HEK293 (cell line): ENCODE data around the gene PARD3B.

Experiments
- CTCF ChIA-PET: fragments of 350-600 bp; formaldehyde crosslinking; extraction: SDS; loops from one replicate; lab custom pipeline; 2021; ENCODE audit warnings: antibody characterized with exemption; lab: Yijun Ruan, JAX
- POLR2A ChIA-PET: fragments of 300-600 bp; formaldehyde crosslinking; extraction: SDS; loops from one replicate; lab custom pipeline; 2020; ENCODE audit warnings: antibody characterized with exemption, inconsistent platforms; lab: Yijun Ruan, JAX
- H3K27ac ChIP-seq: fragments of 200-500 bp; sonication (Bioruptor generic); 2 replicates; pipeline ENCODE4 v1.5.1; 2014; ENCODE audit warnings: low read depth, low read length, control low read depth, inconsistent platforms; ENCODE audit errors: extremely low read depth
- H3K36me3 ChIP-seq, 2 experiments: fragments of 200-500 bp in 1 of 2; sonication (Bioruptor generic) in 1 of 2; 1 replicate in 1 of 2; 2 replicates in 1 of 2; pipeline ENCODE4 v1.5.1; 2014 to 2017; ENCODE audit warnings: inconsistent platforms in 2 of 2, low read length in 2 of 2; ENCODE audit not compliant: control insufficient read depth in 2 of 2, insufficient read depth in 1 of 2
- H3K4me1 ChIP-seq: fragments of 200-500 bp; sonication (Bioruptor generic); 2 replicates; pipeline ENCODE4 v1.5.1; 2014; ENCODE audit warnings: mild to moderate bottlenecking, low read length, inconsistent platforms; ENCODE audit not compliant: control insufficient read depth, insufficient read depth
- H3K4me3 ChIP-seq: 2 replicates; pipeline ENCODE4 v1.5.1; 2011; ENCODE audit warnings: low read depth, mild to moderate bottlenecking, control low read depth, low read length, moderate library complexity
- H3K9me3 ChIP-seq: fragments of 200-500 bp; sonication (Bioruptor generic); 2 replicates; pipeline ENCODE4 v1.5.1; 2014; ENCODE audit warnings: low read depth, low read length, inconsistent platforms; ENCODE audit not compliant: control insufficient read depth, insufficient read depth
- BCL11A ChIP-seq: fragments of 450-650 bp; formaldehyde crosslinking; IDR thresholded peaks from 2 replicates; pipeline ENCODE4 v1.5.1; 2016; ENCODE audit warnings: low read depth, missing biosample characterization, missing genetic modification characterization
- KLF8 ChIP-seq: fragments of 450-650 bp; formaldehyde crosslinking; IDR thresholded peaks from 2 replicates; pipeline ENCODE4 v1.5.1; 2016; ENCODE audit warnings: missing biosample characterization, missing genetic modification characterization
- SP3 ChIP-seq: fragments of 450-650 bp; formaldehyde crosslinking; IDR thresholded peaks from 2 replicates; pipeline ENCODE4 v1.5.1; 2016; ENCODE audit warnings: missing biosample characterization, missing genetic modification characterization
- ZBTB8A ChIP-seq: fragments of 450-650 bp; formaldehyde crosslinking; IDR thresholded peaks from 2 replicates; pipeline ENCODE4 v1.5.1; 2016; ENCODE audit warnings: missing biosample characterization, missing genetic modification characterization
- ZFP37 ChIP-seq: fragments of 450-650 bp; formaldehyde crosslinking; IDR thresholded peaks from 2 replicates; pipeline ENCODE4 v1.5.1; 2016; ENCODE audit warnings: missing biosample characterization, missing genetic modification characterization
- ZNF138 ChIP-seq: fragments of 450-650 bp; formaldehyde crosslinking; IDR thresholded peaks from 2 replicates; pipeline ENCODE4 v1.5.1; 2016; ENCODE audit warnings: missing biosample characterization, missing genetic modification characterization, borderline replicate concordance
- ZNF155 ChIP-seq: fragments of 450-650 bp; formaldehyde crosslinking; IDR thresholded peaks from 2 replicates; pipeline ENCODE4 v1.5.1; 2016; ENCODE audit warnings: missing biosample characterization, missing genetic modification characterization
- ZNF19 ChIP-seq: fragments of 450-650 bp; formaldehyde crosslinking; IDR thresholded peaks from 2 replicates; pipeline ENCODE4; 2016; ENCODE audit warnings: missing biosample characterization, missing genetic modification characterization, low read depth
- ZNF366 ChIP-seq: fragments of 450-650 bp; formaldehyde crosslinking; conservative IDR thresholded peaks from 2 replicates; pipeline ENCODE4 v1.5.1; 2016; ENCODE audit warnings: missing biosample characterization, missing genetic modification characterization
- ZNF501 ChIP-seq: fragments of 450-650 bp; formaldehyde crosslinking; IDR thresholded peaks from 2 replicates; pipeline ENCODE4 v1.5.1; 2016; ENCODE audit warnings: missing biosample characterization, missing genetic modification characterization
- ZNF549 ChIP-seq: fragments of 450-650 bp; IDR thresholded peaks from 2 replicates; pipeline ENCODE4 v1.5.1; 2018; ENCODE audit warnings: missing biosample characterization, missing genetic modification characterization, mild to moderate bottlenecking, inconsistent platforms, moderate library complexity
- ZNF629 ChIP-seq: fragments of 450-650 bp; formaldehyde crosslinking; IDR thresholded peaks from 2 replicates; pipeline ENCODE4 v1.5.1; 2017; ENCODE audit warnings: missing biosample characterization, missing genetic modification characterization
- TF ChIP-seq, protein P1 (sequence below): fragments of 450-650 bp; formaldehyde crosslinking; IDR thresholded peaks from 2 replicates; pipeline ENCODE4 v1.5.1; 2016; ENCODE audit warnings: missing biosample characterization, missing genetic modification characterization
- TF ChIP-seq, protein P2 (sequence below): fragments of 450-650 bp; IDR thresholded peaks from 2 replicates; pipeline ENCODE4 v1.5.1; 2018; ENCODE audit warnings: missing biosample characterization, mild to moderate bottlenecking, missing genetic modification characterization
- TF ChIP-seq, protein P3 (sequence below): IDR thresholded peaks from 2 replicates; pipeline ENCODE4 v1.6.1; 2011; ENCODE audit warnings: mild to moderate bottlenecking, low read depth, low read length, borderline replicate concordance
- TF ChIP-seq, protein P4 (sequence below): fragments of 450-650 bp; formaldehyde crosslinking; IDR thresholded peaks from 2 replicates; pipeline ENCODE4 v1.5.1; 2016; ENCODE audit warnings: missing biosample characterization, missing genetic modification characterization
- TF ChIP-seq, protein P5 (sequence below): fragments of 450-650 bp; formaldehyde crosslinking; IDR thresholded peaks from 2 replicates; pipeline ENCODE4 v1.5.1; 2016; ENCODE audit warnings: missing biosample characterization, missing genetic modification characterization

Gene PARD3B

DNA sequence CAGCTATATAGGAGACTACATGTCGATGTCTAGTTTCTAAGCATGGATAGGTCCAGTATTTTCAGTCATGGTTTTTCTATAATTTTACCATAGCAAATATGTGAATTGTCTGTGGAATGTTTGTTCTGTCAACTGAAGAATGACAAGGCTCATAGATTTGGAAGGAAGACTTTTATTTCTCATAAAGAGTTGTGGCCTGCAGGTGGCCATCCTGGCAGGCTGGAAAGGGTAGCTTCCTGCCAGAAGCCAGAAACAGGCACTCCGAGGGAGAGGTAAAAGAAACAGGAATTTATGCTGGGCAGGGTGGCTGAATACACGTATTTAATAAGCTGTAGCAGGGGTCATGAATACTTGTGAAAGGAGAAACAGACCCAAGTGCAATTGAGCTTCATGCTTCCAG is 182.1 kb downstream of the PARD3B start (continued):
- TF ChIP-seq, protein P1, sequence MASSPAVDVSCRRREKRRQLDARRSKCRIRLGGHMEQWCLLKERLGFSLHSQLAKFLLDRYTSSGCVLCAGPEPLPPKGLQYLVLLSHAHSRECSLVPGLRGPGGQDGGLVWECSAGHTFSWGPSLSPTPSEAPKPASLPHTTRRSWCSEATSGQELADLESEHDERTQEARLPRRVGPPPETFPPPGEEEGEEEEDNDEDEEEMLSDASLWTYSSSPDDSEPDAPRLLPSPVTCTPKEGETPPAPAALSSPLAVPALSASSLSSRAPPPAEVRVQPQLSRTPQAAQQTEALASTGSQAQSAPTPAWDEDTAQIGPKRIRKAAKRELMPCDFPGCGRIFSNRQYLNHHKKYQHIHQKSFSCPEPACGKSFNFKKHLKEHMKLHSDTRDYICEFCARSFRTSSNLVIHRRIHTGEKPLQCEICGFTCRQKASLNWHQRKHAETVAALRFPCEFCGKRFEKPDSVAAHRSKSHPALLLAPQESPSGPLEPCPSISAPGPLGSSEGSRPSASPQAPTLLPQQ (tag by site-specific recombination): no peak
- TF ChIP-seq, protein P2, sequence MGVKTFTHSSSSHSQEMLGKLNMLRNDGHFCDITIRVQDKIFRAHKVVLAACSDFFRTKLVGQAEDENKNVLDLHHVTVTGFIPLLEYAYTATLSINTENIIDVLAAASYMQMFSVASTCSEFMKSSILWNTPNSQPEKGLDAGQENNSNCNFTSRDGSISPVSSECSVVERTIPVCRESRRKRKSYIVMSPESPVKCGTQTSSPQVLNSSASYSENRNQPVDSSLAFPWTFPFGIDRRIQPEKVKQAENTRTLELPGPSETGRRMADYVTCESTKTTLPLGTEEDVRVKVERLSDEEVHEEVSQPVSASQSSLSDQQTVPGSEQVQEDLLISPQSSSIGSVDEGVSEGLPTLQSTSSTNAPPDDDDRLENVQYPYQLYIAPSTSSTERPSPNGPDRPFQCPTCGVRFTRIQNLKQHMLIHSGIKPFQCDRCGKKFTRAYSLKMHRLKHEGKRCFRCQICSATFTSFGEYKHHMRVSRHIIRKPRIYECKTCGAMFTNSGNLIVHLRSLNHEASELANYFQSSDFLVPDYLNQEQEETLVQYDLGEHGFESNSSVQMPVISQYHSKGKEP (tag by site-specific recombination): no peak
- TF ChIP-seq ZNF155 (tag by site-specific recombination): no peak
- TF ChIP-seq, protein P3, sequence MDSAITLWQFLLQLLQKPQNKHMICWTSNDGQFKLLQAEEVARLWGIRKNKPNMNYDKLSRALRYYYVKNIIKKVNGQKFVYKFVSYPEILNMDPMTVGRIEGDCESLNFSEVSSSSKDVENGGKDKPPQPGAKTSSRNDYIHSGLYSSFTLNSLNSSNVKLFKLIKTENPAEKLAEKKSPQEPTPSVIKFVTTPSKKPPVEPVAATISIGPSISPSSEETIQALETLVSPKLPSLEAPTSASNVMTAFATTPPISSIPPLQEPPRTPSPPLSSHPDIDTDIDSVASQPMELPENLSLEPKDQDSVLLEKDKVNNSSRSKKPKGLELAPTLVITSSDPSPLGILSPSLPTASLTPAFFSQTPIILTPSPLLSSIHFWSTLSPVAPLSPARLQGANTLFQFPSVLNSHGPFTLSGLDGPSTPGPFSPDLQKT: no peak

DNA sequence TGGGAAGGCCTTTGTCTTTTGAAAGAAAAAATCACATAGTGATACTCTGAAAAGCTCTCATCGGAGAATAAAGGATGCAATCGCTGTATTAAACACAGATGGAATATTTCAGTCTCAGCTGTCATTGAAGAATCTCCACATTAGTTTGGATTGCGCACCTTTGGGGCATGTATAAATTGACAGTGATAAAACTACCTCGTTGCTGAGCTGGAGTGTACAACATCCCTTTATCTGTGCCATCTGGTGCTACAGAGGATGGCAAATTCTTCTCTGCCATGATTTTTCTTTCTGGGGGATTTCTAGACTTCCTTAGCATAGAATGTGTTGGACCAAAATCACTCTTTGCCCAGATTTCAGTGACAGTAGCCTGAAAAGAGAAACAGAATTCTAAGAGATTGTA is 185.3 kb downstream of the PARD3B start:
- CTCF ChIA-PET: interaction anchor here (0.6 kb wide), 1 partner anchor 1217 kb away, joined by 4 read pairs; no protein-coding TSS in a partner anchor

DNA sequence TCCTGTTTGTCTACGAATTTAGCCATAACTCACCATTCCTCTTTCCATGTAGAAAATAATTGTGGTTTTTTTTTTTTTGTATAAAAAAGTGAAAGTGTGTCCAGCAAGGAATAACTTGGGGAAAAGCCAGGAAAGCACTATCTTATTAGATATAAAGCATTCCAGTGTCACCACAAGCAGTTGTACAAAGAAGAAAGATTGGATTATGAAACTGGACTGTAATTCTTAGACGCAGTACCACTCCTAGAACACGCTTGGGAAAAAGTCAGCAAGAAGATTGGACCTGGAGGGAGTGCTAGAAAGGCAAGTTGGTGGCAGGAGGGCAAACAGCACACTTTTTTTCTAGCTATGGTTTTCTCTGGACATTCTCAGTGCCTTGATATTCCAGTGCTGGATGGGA is 186.7 kb downstream of the PARD3B start:
- no peak overlapping the region for H3K4me3 ChIP-seq
- TF ChIP-seq ZNF19 (tag by site-specific recombination): no peak
- no peak for TF ChIP-seq ZNF138 (tag by site-specific recombination)
- TF ChIP-seq, all 188 proteins: peak for 0
- Histone ChIP-seq H3K9me3 (no peaks in the 10 kb centered on the region), H3K27ac (no peak overlapping the region), H3K4me1 (no peaks in the 10 kb centered on the region), H3K36me3 (no peaks in the 10 kb centered on the region)
- ChIA-PET POLR2A (no interaction called here), CTCF (no interaction called here)

More for the DNA sequence above, 185.3 kb downstream of the PARD3B start:
- H3K9me3 ChIP-seq: no peaks in the 10 kb centered on the region
- H3K4me3 ChIP-seq: no peak overlapping the region
- POLR2A ChIA-PET: no interaction called here
- H3K4me1 ChIP-seq: no peaks in the 10 kb centered on the region
- TF ChIP-seq SP3: no peak
- no peak for TF ChIP-seq ZNF501
- TF ChIP-seq, protein P4, sequence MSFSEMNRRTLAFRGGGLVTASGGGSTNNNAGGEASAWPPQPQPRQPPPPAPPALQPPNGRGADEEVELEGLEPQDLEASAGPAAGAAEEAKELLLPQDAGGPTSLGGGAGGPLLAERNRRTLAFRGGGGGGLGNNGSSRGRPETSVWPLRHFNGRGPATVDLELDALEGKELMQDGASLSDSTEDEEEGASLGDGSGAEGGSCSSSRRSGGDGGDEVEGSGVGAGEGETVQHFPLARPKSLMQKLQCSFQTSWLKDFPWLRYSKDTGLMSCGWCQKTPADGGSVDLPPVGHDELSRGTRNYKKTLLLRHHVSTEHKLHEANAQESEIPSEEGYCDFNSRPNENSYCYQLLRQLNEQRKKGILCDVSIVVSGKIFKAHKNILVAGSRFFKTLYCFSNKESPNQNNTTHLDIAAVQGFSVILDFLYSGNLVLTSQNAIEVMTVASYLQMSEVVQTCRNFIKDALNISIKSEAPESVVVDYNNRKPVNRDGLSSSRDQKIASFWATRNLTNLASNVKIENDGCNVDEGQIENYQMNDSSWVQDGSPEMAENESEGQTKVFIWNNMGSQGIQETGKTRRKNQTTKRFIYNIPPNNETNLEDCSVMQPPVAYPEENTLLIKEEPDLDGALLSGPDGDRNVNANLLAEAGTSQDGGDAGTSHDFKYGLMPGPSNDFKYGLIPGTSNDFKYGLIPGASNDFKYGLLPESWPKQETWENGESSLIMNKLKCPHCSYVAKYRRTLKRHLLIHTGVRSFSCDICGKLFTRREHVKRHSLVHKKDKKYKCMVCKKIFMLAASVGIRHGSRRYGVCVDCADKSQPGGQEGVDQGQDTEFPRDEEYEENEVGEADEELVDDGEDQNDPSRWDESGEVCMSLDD (tag by site-specific recombination): no peak
- no peak for TF ChIP-seq BCL11A (tag by site-specific recombination)
- TF ChIP-seq ZNF549 (tag by site-specific recombination): no peak
- TF ChIP-seq ZNF366 (tag by site-specific recombination): no peak
- no peak for TF ChIP-seq KLF8 (tag by site-specific recombination)
- no peak for TF ChIP-seq ZNF629
- TF ChIP-seq ZFP37 (tag by site-specific recombination): no peak
- TF ChIP-seq, protein P5, sequence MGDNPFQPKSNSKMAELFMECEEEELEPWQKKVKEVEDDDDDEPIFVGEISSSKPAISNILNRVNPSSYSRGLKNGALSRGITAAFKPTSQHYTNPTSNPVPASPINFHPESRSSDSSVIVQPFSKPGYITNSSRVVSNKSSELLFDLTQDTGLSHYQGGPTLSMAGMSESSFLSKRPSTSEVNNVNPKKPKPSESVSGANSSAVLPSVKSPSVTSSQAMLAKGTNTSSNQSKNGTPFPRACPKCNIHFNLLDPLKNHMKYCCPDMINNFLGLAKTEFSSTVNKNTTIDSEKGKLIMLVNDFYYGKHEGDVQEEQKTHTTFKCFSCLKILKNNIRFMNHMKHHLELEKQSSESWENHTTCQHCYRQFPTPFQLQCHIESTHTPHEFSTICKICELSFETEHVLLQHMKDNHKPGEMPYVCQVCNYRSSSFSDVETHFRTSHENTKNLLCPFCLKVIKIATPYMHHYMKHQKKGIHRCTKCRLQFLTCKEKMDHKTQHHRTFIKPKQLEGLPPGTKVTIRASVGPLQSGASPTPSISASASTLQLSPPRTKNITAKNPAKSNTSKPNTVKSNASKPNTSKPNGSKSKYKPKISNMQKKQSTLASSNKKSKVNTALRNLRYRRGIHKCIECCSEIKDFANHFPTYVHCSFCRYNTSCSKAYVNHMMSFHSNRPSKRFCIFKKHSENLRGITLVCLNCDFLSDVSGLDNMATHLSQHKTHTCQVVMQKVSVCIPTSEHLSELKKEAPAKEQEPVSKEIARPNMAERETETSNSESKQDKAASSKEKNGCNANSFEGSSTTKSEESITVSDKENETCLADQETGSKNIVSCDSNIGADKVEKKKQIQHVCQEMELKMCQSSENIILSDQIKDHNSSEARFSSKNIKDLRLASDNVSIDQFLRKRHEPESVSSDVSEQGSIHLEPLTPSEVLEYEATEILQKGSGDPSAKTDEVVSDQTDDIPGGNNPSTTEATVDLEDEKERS: no peak
- no peak for TF ChIP-seq ZBTB8A
- TF ChIP-seq, all 188 proteins: peak for 0
- no peak overlapping the region for H3K27ac ChIP-seq
- H3K36me3 ChIP-seq: no peaks in the 10 kb centered on the region
